ENCODE data around the gene CDYL2.

Gene CDYL2

DNA sequence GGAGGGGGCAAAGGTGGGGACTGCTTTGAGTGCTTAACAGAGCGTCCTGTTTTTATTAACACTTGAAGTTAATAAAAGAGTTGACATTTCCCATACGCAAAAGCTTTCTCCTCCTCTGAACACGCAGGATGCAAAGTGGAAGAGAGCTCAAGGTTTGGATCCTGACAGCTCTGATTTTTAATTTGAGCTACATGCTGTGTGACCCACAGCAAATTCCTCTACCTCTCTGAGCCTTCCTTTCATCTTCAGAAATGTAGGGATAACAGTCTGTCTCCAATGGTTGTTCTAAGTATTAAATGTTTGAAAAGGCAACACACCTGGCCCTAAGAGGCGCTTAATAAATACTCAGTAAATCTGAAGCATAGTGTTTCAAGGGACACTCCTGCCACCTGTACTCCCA is 93.0 kb downstream of the CDYL2 start:
- TF ChIP-seq GATA3 (IDR thresholded peaks at IDR 0.05; ENCODE audit: low read depth, low read length) (no peak), GATA2 (IDR thresholded peaks at IDR 0.05; ENCODE audit: low read depth, low read length) (no peak)

DNA sequence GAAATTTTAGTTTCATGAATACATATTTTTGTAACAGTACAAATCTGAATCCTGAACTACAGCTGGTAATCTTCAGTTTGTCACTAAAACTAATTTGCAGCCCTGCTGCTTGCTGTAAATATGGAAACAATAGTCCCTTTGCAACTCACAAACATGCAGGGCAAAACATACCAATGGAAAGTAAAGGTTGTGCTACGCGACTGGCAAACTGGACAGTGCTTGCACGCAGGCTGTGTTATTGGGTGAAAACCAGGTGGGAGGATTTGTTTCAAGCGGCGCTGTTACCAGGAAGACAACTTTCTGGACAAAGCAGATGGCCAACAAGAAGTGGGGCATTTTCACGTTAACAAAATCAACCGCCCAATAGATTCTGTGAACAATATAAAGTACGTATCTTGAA is 93.5 kb downstream of the CDYL2 start:
- no peak for TF ChIP-seq GATA2 (IDR thresholded peaks at IDR 0.05; ENCODE audit: low read depth, low read length)
- TF ChIP-seq GATA3 (IDR thresholded peaks at IDR 0.05; ENCODE audit: low read depth, low read length) = no peak

GRCh38 chr16:80708823-80709222 is 95.6 kb downstream of the CDYL2 start:
- TF ChIP-seq GATA3 (IDR thresholded peaks at IDR 0.05; ENCODE audit: low read depth, low read length) (no peak), GATA2 (IDR thresholded peaks at IDR 0.05; ENCODE audit: low read depth, low read length) (no peak)

DNA sequence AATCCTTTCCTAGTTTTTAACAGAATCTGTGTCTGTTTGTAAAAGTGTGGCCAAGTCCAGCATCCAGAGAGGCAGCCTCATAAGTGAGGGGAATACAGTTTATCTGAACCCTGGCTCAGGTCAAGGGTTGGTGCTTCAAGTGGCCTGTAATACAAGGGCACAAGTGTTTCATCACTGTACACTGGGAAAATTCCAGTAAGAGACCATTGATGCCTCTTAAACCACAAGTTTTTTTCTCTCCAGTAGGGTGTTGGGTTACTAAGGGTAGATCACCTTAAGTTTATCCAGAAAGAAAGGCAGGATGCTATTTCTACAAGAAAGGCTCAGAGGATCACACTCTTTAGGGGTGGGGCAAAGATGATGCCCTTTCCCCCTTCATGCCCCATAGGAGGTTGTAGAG is 96.7 kb downstream of the CDYL2 start:
- no peak for TF ChIP-seq GATA3 (IDR thresholded peaks at IDR 0.05; ENCODE audit: low read depth, low read length)
- no peak for TF ChIP-seq GATA2 (IDR thresholded peaks at IDR 0.05; ENCODE audit: low read depth, low read length)

DNA sequence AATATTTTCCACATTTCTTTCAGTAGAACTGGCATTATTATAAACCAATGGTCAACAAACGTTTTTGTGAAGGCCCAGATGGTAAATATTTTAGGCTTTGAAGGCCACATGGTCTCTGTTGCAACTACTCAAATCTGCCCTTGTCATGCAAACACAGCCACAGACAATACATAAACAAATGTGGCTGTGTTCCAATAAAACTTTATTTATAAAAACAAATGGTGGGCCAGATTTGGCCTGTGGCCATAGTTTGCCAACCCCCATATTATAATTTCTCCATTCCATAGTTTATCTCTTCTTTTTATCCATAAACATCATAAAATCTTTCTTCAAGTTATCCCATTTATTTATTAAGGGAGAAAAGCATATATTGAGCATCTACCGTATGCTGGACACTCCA is 98.8 kb downstream of the CDYL2 start:
- TF ChIP-seq GATA3 (IDR thresholded peaks at IDR 0.05; ENCODE audit: low read depth, low read length) = no peak
- no peak for TF ChIP-seq GATA2 (IDR thresholded peaks at IDR 0.05; ENCODE audit: low read depth, low read length)

DNA sequence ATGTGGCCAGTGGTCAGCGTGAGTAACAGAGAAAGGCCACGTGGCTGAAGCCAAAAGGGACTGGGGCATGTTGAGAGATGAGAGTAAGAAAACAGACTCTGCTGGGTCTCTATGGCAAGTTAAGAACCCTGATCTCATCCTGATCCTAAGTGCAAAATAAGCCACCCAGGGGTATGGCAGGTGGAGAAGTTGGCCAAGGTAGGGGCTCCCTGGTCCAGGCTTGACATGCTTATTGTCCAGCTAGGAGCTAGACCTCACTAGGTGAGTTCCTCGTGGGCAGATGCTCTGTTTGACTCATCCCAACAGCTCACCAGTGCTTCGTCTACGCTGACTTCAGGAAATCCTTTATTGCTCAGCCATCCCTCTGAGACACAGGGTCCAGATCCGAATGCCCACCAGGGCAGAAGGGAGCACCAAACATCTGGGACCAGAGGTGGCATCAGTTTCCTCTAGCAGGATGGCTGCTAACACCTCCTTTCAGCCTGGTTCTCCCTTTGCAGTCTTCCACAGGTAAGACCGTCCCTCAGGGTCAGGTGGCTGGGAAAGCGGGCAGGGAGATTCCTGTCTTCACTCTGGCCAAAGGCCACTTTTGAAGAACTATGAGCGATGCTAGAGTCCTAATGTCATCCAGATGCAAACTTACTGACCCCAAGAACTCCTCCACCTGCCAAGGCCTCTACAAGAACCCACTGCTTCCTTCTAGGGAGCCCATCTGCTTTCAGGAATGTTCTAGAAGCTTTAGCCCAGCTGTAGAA is 99.5 kb downstream of the CDYL2 start:
- no peak for TF ChIP-seq GATA2 (IDR thresholded peaks at IDR 0.05; ENCODE audit: low read depth, low read length)
- TF ChIP-seq GATA3 (IDR thresholded peaks at IDR 0.05; ENCODE audit: low read depth, low read length) = no peak

- TF ChIP-seq GATA2 (IDR thresholded peaks at IDR 0.05; ENCODE audit: low read depth, low read length) = no peak
- TF ChIP-seq GATA3 (IDR thresholded peaks at IDR 0.05; ENCODE audit: low read depth, low read length) = no peak
Measured at GRCh38 chr16:80703131-80704071, 101.0 kb downstream of the CDYL2 start.

DNA sequence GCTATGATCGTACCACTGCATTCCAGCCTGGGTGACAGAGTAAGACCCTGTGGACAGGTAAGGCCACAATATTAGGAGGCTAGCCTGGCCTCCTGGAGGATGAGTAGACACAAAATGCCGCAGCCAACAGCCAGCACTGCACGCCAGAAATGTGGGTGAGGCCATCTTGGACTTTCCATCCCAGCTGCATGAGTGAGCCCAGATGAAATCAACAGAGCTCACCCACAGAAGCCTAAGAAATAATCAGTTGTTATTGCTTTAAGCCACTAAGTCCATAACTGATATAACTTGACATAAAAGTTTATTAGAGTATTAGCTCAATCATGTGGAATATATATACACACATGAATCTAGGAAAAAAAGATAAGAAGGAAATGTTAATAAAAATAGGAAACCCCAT is 101.7 kb downstream of the CDYL2 start:
- no peak for TF ChIP-seq GATA2 (IDR thresholded peaks at IDR 0.05; ENCODE audit: low read depth, low read length)
- no peak for TF ChIP-seq GATA3 (IDR thresholded peaks at IDR 0.05; ENCODE audit: low read depth, low read length)

- TF ChIP-seq GATA2 (IDR thresholded peaks at IDR 0.05; ENCODE audit: low read depth, low read length) = no peak
- no peak for TF ChIP-seq GATA3 (IDR thresholded peaks at IDR 0.05; ENCODE audit: low read depth, low read length)
Measured at GRCh38 chr16:80700558-80700957, 103.8 kb downstream of the CDYL2 start.

DNA sequence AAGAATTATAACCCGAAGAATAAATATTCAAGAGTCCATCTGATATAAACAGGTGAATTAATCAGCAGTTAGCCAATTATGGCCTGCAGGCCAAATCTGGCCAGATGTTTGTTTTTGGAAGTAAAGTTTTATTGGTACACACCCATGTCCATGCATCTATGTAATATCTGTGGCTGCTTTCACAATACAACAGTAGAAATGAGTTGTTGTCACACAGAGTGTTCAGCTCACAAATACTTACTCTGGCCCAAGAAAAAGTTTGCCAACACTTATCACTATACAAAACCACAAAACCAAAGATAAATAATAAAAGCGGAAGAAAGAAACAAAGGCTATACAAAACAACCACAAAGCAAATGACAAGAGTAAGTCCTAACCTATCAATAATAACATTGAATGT is 109.4 kb downstream of the CDYL2 start:
- TF ChIP-seq GATA2 (IDR thresholded peaks at IDR 0.05; ENCODE audit: low read depth, low read length) (no peak), GATA3 (IDR thresholded peaks at IDR 0.05; ENCODE audit: low read depth, low read length) (no peak)

DNA sequence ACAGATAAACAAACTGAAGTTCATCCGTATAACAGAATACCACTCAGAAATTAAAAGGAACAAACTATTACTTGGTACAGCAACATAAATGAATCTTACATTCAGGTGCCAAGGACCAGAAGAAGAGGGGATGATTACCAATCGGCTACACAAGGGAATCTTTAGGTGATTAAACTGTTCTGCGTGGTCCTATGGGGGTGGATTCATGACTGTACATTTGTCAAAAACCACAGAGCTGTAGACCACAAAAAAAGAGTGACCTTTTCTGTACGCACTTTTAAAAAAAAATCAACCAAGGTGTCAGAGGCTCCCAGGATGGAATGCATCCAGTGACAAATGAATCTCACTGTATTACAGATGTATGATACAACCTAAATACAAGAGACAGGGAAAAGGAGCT is 110.8 kb downstream of the CDYL2 start:
- no peak for TF ChIP-seq GATA3 (IDR thresholded peaks at IDR 0.05; ENCODE audit: low read depth, low read length)
- no peak for TF ChIP-seq GATA2 (IDR thresholded peaks at IDR 0.05; ENCODE audit: low read depth, low read length)

GRCh38 chr16:80692270-80692669 is 112.1 kb downstream of the CDYL2 start:
- TF ChIP-seq GATA3 (IDR thresholded peaks at IDR 0.05; ENCODE audit: low read depth, low read length) = no peak
- TF ChIP-seq GATA2 (IDR thresholded peaks at IDR 0.05; ENCODE audit: low read depth, low read length) = no peak

- TF ChIP-seq GATA2 (IDR thresholded peaks at IDR 0.05; ENCODE audit: low read depth, low read length) (no peak), GATA3 (IDR thresholded peaks at IDR 0.05; ENCODE audit: low read depth, low read length) (no peak)
Measured at GRCh38 chr16:80691111-80691741, 113.2 kb downstream of the CDYL2 start.

DNA sequence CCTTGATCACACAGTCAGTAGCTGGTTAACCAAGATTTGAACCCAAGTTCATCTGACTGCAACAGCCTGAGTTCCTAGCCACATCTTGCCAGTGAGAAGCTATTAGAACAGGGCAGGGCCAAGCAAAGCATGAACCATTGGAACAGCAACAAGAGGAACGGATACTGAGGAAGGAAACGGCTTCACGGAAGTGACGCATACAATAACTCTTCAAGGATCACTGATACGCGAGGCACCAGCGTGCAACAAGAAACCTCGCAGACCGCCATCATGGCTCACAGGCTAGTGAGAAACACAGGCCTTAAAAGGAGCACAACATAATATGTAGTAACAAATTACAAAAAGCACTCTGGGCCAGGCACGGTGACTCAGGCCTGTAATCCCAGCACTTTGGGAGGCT is 114.9 kb downstream of the CDYL2 start:
- TF ChIP-seq GATA3 (IDR thresholded peaks at IDR 0.05; ENCODE audit: low read depth, low read length) = no peak
